Measurements from ENCODE around the gene DDX20.

The DDX20 gene

GRCh38 chr1:111725192-111725591 lies 30.5 kb upstream of the DDX20 start:
- Histone ChIP-seq H3K36me3 (ENCODE audit: low read length) (no peaks in the 10 kb centered on the region), H4K20me1 (ENCODE audit: low read depth, low read length) (no peaks in the 10 kb centered on the region), H3K79me2 (ENCODE audit: insufficient read depth, low read length) (no peaks in the 10 kb centered on the region), H2AFZ (ENCODE audit: low read depth, low read length, severe bottlenecking) (no peak overlapping the region), H3K9ac (ENCODE audit: low read length) (no peak overlapping the region), H3K27me3 (ENCODE audit: low read length) (no peaks in the 10 kb centered on the region), H3K9me2 (replicated peaks; ENCODE audit: insufficient read depth, low read length) (no peaks in the 10 kb centered on the region), H3K9me3 (ENCODE audit: insufficient read depth, low read length) (no peaks in the 10 kb centered on the region), H3K4me2 (ENCODE audit: low read depth, low read length, poor library complexity, severe bottlenecking) (no peak overlapping the region), H3K4me3 (ENCODE audit: insufficient read depth, low read length, poor library complexity, severe bottlenecking) (no peak overlapping the region), H3K27ac (ENCODE audit: low read depth, low read length) (no peak overlapping the region), H3F3A (ENCODE audit: insufficient read depth) (no peaks in the 10 kb centered on the region)
- TF ChIP-seq CTCF (IDR thresholded peaks at IDR 0.05; ENCODE audit: insufficient read depth, low read length, poor library complexity, severe bottlenecking): no peak
- TF ChIP-seq EZH2phosphoT487 (conservative IDR thresholded peaks at IDR 0.05; ENCODE audit: low read length): no peak

GRCh38 chr1:111727056-111727455 lies 28.6 kb upstream of the DDX20 start:
- TF ChIP-seq EZH2phosphoT487 (conservative IDR thresholded peaks at IDR 0.05; ENCODE audit: low read length): no peak
- no peak for TF ChIP-seq CTCF (IDR thresholded peaks at IDR 0.05; ENCODE audit: insufficient read depth, low read length, poor library complexity, severe bottlenecking)
- Histone ChIP-seq H3K27ac (ENCODE audit: low read depth, low read length) (no peak overlapping the region), H3K27me3 (ENCODE audit: low read length) (no peaks in the 10 kb centered on the region), H3F3A (ENCODE audit: insufficient read depth) (no peaks in the 10 kb centered on the region), H3K9ac (ENCODE audit: low read length) (no peak overlapping the region), H3K36me3 (ENCODE audit: low read length) (no peaks in the 10 kb centered on the region), H3K4me3 (ENCODE audit: insufficient read depth, low read length, poor library complexity, severe bottlenecking) (no peak overlapping the region), H4K20me1 (ENCODE audit: low read depth, low read length) (no peaks in the 10 kb centered on the region), H3K9me2 (replicated peaks; ENCODE audit: insufficient read depth, low read length) (no peaks in the 10 kb centered on the region), H2AFZ (ENCODE audit: low read depth, low read length, severe bottlenecking) (no peak overlapping the region), H3K4me2 (ENCODE audit: low read depth, low read length, poor library complexity, severe bottlenecking) (no peak overlapping the region), H3K9me3 (ENCODE audit: insufficient read depth, low read length) (no peaks in the 10 kb centered on the region), H3K79me2 (ENCODE audit: insufficient read depth, low read length) (no peaks in the 10 kb centered on the region)

GRCh38 chr1:111729271-111729921 lies 26.3 kb upstream of the DDX20 start:
- Histone ChIP-seq H3F3A (ENCODE audit: insufficient read depth) (no peaks in the 10 kb centered on the region), H2AFZ (ENCODE audit: low read depth, low read length, severe bottlenecking) (no peak overlapping the region), H3K36me3 (ENCODE audit: low read length) (no peaks in the 10 kb centered on the region), H4K20me1 (ENCODE audit: low read depth, low read length) (no peaks in the 10 kb centered on the region), H3K9me3 (ENCODE audit: insufficient read depth, low read length) (no peaks in the 10 kb centered on the region), H3K27ac (ENCODE audit: low read depth, low read length) (no peak overlapping the region), H3K27me3 (ENCODE audit: low read length) (no peaks in the 10 kb centered on the region), H3K4me3 (ENCODE audit: insufficient read depth, low read length, poor library complexity, severe bottlenecking) (no peak overlapping the region), H3K4me2 (ENCODE audit: low read depth, low read length, poor library complexity, severe bottlenecking) (no peak overlapping the region), H3K9ac (ENCODE audit: low read length) (no peak overlapping the region), H3K9me2 (replicated peaks; ENCODE audit: insufficient read depth, low read length) (no peaks in the 10 kb centered on the region), H3K79me2 (ENCODE audit: insufficient read depth, low read length) (no peaks in the 10 kb centered on the region)
- TF ChIP-seq CTCF (IDR thresholded peaks at IDR 0.05; ENCODE audit: insufficient read depth, low read length, poor library complexity, severe bottlenecking): no peak
- TF ChIP-seq EZH2phosphoT487 (conservative IDR thresholded peaks at IDR 0.05; ENCODE audit: low read length): no peak

Data from SU-DHL-6 (cell line).